HG03097 (cell line): ENCODE data around the gene TDRD5.

Source experiments
- ATAC-seq: cut with Tn5 transposase; IDR thresholded peaks from one replicate; pipeline ENCODE4 v1.9.1; 2021; ENCODE audit not compliant: unreplicated experiment, low FRiP score

Gene TDRD5

DNA sequence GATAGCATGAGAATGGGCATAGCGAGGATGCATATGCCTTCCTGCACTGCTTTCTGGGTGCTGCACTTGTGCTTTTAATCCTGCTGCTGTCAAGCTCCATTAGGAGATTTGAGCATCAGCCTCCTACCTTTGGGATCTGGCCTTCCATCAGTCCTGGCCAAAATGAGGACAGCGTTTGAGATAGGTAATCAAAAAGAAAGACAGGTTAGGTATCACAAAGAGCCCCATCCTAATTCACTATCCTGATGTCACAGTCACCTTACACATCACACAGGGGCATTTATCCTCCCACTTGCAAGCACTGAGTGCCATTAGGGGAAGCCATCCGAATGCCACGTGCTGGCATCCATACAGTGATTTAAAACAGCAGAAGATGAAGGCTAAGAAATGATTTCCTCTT, 138.2 kb downstream of the TDRD5 start:
- no peak for ATAC-seq

DNA sequence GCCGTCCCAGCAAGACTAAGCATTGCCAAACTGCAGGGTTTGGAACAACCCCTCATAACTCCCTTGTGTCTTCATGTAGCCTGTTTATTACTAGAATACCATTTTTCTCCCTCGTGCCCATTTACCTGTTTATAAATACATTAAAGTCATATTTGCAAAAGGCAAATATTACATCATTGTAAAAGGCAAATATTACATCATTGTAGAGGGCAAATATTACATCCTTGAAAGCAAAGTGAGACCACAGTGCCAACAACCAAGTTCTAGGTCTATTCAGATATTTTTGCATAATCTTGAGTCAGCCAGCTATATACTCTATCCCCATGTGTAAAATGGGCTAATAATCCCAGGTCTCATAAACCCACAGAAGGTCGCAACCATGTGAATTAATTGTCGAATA, 140.0 kb downstream of the TDRD5 start:
- no peak for ATAC-seq
